ENCODE data around the gene MRPL1. TPM values are rescaled to one million over a fixed set of nuclear protein-coding genes. Genes with fewer than 3 reads are reported as not detected.

Gene MRPL1
- total RNA-seq, 6 experiments from 2014 or later = 12.8 to 26.0 (median 17.8) TPM

- intact Hi-C loops (cut with DNase I) = no loop called here
- H3K36me3 ChIP-seq = peaks cover 0 to 5% (median 2%) of the 10 kb centered on the region in 4 donors
- TF ChIP-seq CTCF (IDR thresholded peaks at IDR 0.05) = no peak
- no peaks in the 10 kb centered on the region for H3K9me3 ChIP-seq
- no peak overlapping the region for H3K27ac ChIP-seq
- no peaks in the 10 kb centered on the region for H3K27me3 ChIP-seq
- no peaks in the 10 kb centered on the region for H3K4me1 ChIP-seq
- ATAC-seq (no peak), DNase-seq (no peak)
- H3K4me3 ChIP-seq = no peak overlapping the region
These were observed 18.2 kb downstream of the MRPL1 start for GRCh38 chr4:77880784-77881183.

- TF ChIP-seq CTCF (IDR thresholded peaks at IDR 0.05) = peak in 1 of 4 donors; percentile 26
- no peak for TF ChIP-seq POLR2A (IDR thresholded peaks at IDR 0.05)
- no peak for DNase-seq
- H3K4me3 ChIP-seq = no peak overlapping the region
- H3K4me1 ChIP-seq = no peaks in the 10 kb centered on the region
- H3K27ac ChIP-seq = no peak overlapping the region
- H3K27me3 ChIP-seq = no peaks in the 10 kb centered on the region
- H3K36me3 ChIP-seq = peaks cover 0 to 8% (median 4%) of the 10 kb centered on the region in 4 donors
- intact Hi-C loops (cut with DNase I) = no loop called here
- 58% methylated on average over 8 of the region's 8 CpGs for WGBS (ENCODE audit: insufficient coverage, low coverage, low lambda C conversion rate, missing lambda C conversion rate)
- no peaks in the 10 kb centered on the region for H3K9me3 ChIP-seq
- peak; percentile 53 to 92 (median 72) for ATAC-seq
These were observed 19.0 kb downstream of the MRPL1 start for GRCh38 chr4:77881460-77882295.

- ATAC-seq (no peak), DNase-seq (no peak)
- no peaks in the 10 kb centered on the region for H3K4me1 ChIP-seq
- intact Hi-C loops (cut with DNase I) = no loop called here
- WGBS (ENCODE audit: insufficient coverage, low coverage, low lambda C conversion rate, missing lambda C conversion rate) = 67% methylated on average over 2 of the region's 2 CpGs
- H3K36me3 ChIP-seq = no peaks in the 10 kb centered on the region
- H3K9me3 ChIP-seq = no peaks in the 10 kb centered on the region
- no peak for TF ChIP-seq POLR2A (IDR thresholded peaks at IDR 0.05)
- TF ChIP-seq CTCF (IDR thresholded peaks at IDR 0.05) = no peak
- H3K4me3 ChIP-seq = no peak overlapping the region
- no peaks in the 10 kb centered on the region for H3K27me3 ChIP-seq
- no peak overlapping the region for H3K27ac ChIP-seq
These were observed 30.8 kb downstream of the MRPL1 start for GRCh38 chr4:77893451-77893850.

GRCh38 chr4:77899607-77900006 lies 37.0 kb downstream of the MRPL1 start:
- Histone ChIP-seq H3K27me3 (no peaks in the 10 kb centered on the region), H3K4me1 (no peaks in the 10 kb centered on the region), H3K27ac (no peak overlapping the region), H3K9me3 (no peaks in the 10 kb centered on the region), H3K4me3 (no peak overlapping the region), H3K36me3 (no peaks in the 10 kb centered on the region)
- DNase-seq (no peak), ATAC-seq (no peak)
- TF ChIP-seq CTCF (IDR thresholded peaks at IDR 0.05) = no peak
- no peak for TF ChIP-seq POLR2A (IDR thresholded peaks at IDR 0.05)
- WGBS (ENCODE audit: insufficient coverage, low coverage, low lambda C conversion rate, missing lambda C conversion rate) = 50% methylated on average over 1 of the region's 1 CpG
- intact Hi-C loops (cut with DNase I) = no loop called here
